ENCODE data around the gene JARID2. TPM values are rescaled to one million over a fixed set of nuclear protein-coding genes. Genes with fewer than 3 reads are reported as not detected.

Gene JARID2
- polyA plus RNA-seq, 1 experiment = 6.1 TPM

DNA sequence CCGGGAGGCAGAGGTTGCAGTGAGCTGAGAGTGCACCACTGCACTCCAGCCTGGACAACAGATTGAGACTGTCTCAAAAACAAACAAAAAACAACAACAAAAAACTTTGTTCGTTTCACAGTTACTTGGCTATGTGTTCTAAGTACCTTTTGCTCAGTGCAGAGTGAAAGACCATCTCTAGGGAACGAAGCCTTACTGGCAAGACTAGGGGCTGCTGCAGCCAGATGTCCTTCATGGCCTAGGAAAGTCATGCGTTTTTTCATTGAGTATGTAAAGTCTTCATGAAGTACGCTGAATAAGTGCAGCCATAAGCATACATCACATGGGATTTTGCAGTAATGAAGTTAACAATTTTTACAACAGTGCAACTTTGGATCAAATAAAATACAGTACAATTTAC is 111.1 kb downstream of the JARID2 start:
- POLR2A ChIA-PET = no interaction called here
- TF ChIP-seq, protein P1, sequence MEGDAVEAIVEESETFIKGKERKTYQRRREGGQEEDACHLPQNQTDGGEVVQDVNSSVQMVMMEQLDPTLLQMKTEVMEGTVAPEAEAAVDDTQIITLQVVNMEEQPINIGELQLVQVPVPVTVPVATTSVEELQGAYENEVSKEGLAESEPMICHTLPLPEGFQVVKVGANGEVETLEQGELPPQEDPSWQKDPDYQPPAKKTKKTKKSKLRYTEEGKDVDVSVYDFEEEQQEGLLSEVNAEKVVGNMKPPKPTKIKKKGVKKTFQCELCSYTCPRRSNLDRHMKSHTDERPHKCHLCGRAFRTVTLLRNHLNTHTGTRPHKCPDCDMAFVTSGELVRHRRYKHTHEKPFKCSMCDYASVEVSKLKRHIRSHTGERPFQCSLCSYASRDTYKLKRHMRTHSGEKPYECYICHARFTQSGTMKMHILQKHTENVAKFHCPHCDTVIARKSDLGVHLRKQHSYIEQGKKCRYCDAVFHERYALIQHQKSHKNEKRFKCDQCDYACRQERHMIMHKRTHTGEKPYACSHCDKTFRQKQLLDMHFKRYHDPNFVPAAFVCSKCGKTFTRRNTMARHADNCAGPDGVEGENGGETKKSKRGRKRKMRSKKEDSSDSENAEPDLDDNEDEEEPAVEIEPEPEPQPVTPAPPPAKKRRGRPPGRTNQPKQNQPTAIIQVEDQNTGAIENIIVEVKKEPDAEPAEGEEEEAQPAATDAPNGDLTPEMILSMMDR (IDR thresholded peaks at IDR 0.05; ENCODE audit: insufficient read depth, low read depth, low read length) = no peak
- H3K4me3 ChIP-seq (ENCODE audit: low read depth, low read length) = no peak overlapping the region
- no peaks in the 10 kb centered on the region for H3K27me3 ChIP-seq (ENCODE audit: control insufficient read depth, insufficient read depth, low read length)
- CTCF ChIA-PET = no interaction called here
- no peak for DNase-seq (ENCODE audit: low read depth)
- H3K36me3 ChIP-seq (ENCODE audit: control insufficient read depth, insufficient read depth, low read length) = no peaks in the 10 kb centered on the region

DNA sequence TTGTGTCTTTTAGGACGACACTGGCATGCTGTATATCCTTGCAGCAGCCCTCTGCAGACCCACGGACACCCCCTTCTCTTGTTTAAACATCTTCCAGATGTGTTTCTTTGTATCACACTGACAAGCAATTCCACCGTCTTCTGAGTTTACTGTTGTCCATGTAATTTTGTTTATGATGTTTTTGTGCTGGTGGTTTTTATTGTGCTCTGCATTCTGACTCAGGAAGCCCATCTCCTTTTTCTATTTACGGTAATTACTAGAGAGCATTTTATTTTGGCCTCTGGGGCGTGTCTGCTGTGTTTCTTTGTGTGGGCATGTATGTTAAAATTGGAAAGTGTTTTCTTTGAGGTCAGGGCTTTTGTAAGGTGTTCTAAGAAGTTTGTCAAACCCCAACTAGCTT is 111.9 kb downstream of the JARID2 start:
- POLR2A ChIA-PET = no interaction called here
- TF ChIP-seq, protein P1 (IDR thresholded peaks at IDR 0.05; ENCODE audit: insufficient read depth, low read depth, low read length) = no peak
- CTCF ChIA-PET = interaction anchor here (0.6 kb wide), 1 partner anchor 635 kb away, joined by 3 read pairs; no protein-coding TSS in a partner anchor
- no peak for DNase-seq (ENCODE audit: low read depth)
- Histone ChIP-seq H3K36me3 (ENCODE audit: control insufficient read depth, insufficient read depth, low read length) (no peaks in the 10 kb centered on the region), H3K27me3 (ENCODE audit: control insufficient read depth, insufficient read depth, low read length) (no peaks in the 10 kb centered on the region), H3K4me3 (ENCODE audit: low read depth, low read length) (no peak overlapping the region)

DNA sequence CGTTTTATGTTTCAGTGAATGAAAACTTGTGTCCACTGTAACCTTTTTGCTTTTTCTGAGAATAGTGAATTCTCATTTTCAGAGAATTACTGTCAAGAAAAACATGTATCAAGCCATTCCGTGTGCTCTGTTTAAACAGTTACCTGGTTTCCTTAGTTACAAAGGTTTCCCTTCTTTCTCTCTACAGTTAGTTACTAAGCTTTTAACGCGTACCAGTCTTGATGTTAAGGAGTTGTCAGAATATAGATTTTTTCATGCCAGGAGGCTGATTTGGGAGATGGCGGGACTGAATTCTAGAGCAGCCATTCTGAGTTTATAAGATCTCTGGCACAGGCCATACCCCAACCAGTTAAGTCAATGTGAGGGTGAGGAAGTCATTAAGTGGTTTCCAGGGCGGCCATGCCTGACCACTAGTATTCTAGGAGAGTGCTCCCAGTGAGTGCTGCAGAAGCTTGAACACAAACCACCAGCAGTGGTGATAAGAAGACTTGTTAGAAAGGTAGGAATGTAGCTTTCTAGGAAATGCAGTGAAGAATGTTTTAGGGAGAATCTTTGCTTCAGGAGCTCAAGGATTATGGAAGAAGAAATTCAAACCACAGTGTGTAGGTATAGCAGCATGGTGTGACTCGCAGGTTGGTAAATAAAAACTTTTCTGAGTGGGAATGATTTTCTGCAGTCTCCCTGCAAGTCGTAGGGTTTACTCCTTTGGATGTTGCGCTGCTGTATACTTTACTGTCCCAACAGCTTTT is 112.9 kb downstream of the JARID2 start:
- no peak overlapping the region for H3K4me3 ChIP-seq (ENCODE audit: low read depth, low read length)
- TF ChIP-seq, protein P1 (IDR thresholded peaks at IDR 0.05; ENCODE audit: insufficient read depth, low read depth, low read length) = no peak
- DNase-seq (ENCODE audit: low read depth) = no peak
- ChIA-PET POLR2A (no interaction called here), CTCF (interaction anchor here (1.3 kb wide), 1 partner anchor 9 kb away, joined by 3 read pairs; no protein-coding TSS in a partner anchor)
- H3K27me3 ChIP-seq (ENCODE audit: control insufficient read depth, insufficient read depth, low read length) = no peaks in the 10 kb centered on the region
- no peaks in the 10 kb centered on the region for H3K36me3 ChIP-seq (ENCODE audit: control insufficient read depth, insufficient read depth, low read length)

DNA sequence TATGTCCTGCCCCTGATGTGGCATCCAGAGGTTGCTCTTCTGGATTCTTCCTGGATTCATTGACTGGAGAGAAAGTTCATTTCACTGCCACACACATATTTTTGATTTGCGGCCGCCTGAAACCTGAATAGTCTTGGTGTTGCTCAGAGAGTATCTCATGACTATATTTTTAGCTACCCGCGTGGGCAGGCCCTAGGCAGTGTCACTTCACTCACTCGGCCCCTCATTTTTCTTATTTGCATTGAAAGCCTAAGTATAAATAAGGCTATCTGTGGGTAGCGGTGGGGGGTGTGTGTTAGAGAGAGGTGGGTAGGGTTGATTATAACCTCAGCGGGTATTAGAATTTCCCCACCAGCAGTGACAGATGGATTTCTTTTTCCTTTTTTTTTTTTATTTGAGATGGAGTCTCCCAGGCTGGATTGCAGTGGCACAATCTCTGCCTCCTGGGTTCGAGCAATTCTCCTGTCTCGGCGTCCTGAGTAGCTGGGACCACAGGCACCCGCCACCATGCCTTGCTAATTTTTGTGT is 113.5 kb downstream of the JARID2 start:
- H3K4me3 ChIP-seq (ENCODE audit: low read depth, low read length) = no peak overlapping the region
- CTCF ChIA-PET = interaction anchor here (1.3 kb wide), 1 partner anchor 10 kb away, joined by 3 read pairs; no protein-coding TSS in a partner anchor

DNA sequence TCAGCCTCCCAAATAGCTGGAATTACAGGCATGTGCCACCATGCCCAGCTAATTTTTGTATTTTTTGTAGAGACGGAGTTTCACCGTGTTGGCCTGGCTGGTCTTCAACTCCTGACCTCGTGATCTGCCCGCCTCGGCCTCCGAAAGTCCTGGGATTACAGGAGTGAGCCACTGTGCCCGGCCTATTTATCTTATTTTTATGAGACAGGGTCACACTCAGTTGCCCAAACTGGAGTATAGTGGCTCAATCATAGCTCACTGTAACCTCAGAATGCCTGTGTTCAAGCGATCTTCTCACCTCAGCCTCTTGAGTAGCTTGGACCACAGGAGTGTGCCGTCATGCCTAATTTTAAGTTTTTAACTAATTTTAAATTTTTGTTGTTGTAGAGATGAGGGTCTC is 114.4 kb downstream of the JARID2 start:
- Histone ChIP-seq H3K27me3 (ENCODE audit: control insufficient read depth, insufficient read depth, low read length) (no peaks in the 10 kb centered on the region), H3K4me3 (ENCODE audit: low read depth, low read length) (no peak overlapping the region), H3K36me3 (ENCODE audit: control insufficient read depth, insufficient read depth, low read length) (no peaks in the 10 kb centered on the region)
- DNase-seq (ENCODE audit: low read depth) = no peak
- POLR2A ChIA-PET = no interaction called here
- CTCF ChIA-PET = interaction anchor here (1.7 kb wide), 1 partner anchor 10 kb away, joined by 3 read pairs; no protein-coding TSS in a partner anchor
- TF ChIP-seq, protein P1 (IDR thresholded peaks at IDR 0.05; ENCODE audit: insufficient read depth, low read depth, low read length) = no peak

More for the DNA sequence above, 113.5 kb downstream of the JARID2 start:
- no peak for DNase-seq (ENCODE audit: low read depth)
- POLR2A ChIA-PET = no interaction called here
- TF ChIP-seq, protein P1 (IDR thresholded peaks at IDR 0.05; ENCODE audit: insufficient read depth, low read depth, low read length) = no peak
- Histone ChIP-seq H3K36me3 (ENCODE audit: control insufficient read depth, insufficient read depth, low read length) (no peaks in the 10 kb centered on the region), H3K27me3 (ENCODE audit: control insufficient read depth, insufficient read depth, low read length) (no peaks in the 10 kb centered on the region)
